ENCODE measurements around the gene ADAD1.

ADAD1 gene

GRCh38 chr4:122458625-122459024 is 79.8 kb downstream of the ADAD1 start:
- no peak overlapping the region for H3K27ac ChIP-seq (ENCODE audit: low read length)
- no peak overlapping the region for H3K9ac ChIP-seq (ENCODE audit: low read depth, low read length)
- no peaks in the 10 kb centered on the region for H3K36me3 ChIP-seq (ENCODE audit: insufficient read depth, low read depth, low read length)
- no peak overlapping the region for H3K4me3 ChIP-seq (ENCODE audit: low read length)
- no peaks in the 10 kb centered on the region for H3K27me3 ChIP-seq (ENCODE audit: insufficient read depth, low read length)
- no peaks in the 10 kb centered on the region for H3K9me3 ChIP-seq (ENCODE audit: insufficient read depth, low read depth, low read length)
- H3K4me1 ChIP-seq (ENCODE audit: insufficient read depth, low read length): no peaks in the 10 kb centered on the region

- no peak overlapping the region for H3K27ac ChIP-seq (ENCODE audit: low read length)
- H3K9ac ChIP-seq (ENCODE audit: low read depth, low read length): no peak overlapping the region
- H3K4me1 ChIP-seq (ENCODE audit: insufficient read depth, low read length): no peaks in the 10 kb centered on the region
- no peak overlapping the region for H3K4me3 ChIP-seq (ENCODE audit: low read length)
- no peaks in the 10 kb centered on the region for H3K36me3 ChIP-seq (ENCODE audit: insufficient read depth, low read depth, low read length)
- no peaks in the 10 kb centered on the region for H3K27me3 ChIP-seq (ENCODE audit: insufficient read depth, low read length)
- no peaks in the 10 kb centered on the region; the same call in 1 of the 2 replicates for H3K9me3 ChIP-seq (ENCODE audit: insufficient read depth, low read depth, low read length)
Measured at GRCh38 chr4:122469457-122469856, 90.6 kb downstream of the ADAD1 start.

GRCh38 chr4:122475233-122475632 is 96.4 kb downstream of the ADAD1 start:
- Histone ChIP-seq H3K36me3 (ENCODE audit: insufficient read depth, low read depth, low read length) (no peaks in the 10 kb centered on the region), H3K9me3 (ENCODE audit: insufficient read depth, low read depth, low read length) (no peaks in the 10 kb centered on the region), H3K4me3 (ENCODE audit: low read length) (no peak overlapping the region)

GRCh38 chr4:122476126-122476525 is 97.3 kb downstream of the ADAD1 start:
- H3K27me3 ChIP-seq (ENCODE audit: insufficient read depth, low read length): no peaks in the 10 kb centered on the region
- H3K36me3 ChIP-seq (ENCODE audit: insufficient read depth, low read depth, low read length): no peaks in the 10 kb centered on the region
- H3K9me3 ChIP-seq (ENCODE audit: insufficient read depth, low read depth, low read length): no peaks in the 10 kb centered on the region
- no peak overlapping the region for H3K4me3 ChIP-seq (ENCODE audit: low read length)
- H3K4me1 ChIP-seq (ENCODE audit: insufficient read depth, low read length): no peaks in the 10 kb centered on the region
- no peak overlapping the region for H3K27ac ChIP-seq (ENCODE audit: low read length)
- no peak overlapping the region for H3K9ac ChIP-seq (ENCODE audit: low read depth, low read length)

More at GRCh38 chr4:122475233-122475632, 96.4 kb downstream of the ADAD1 start:
- H3K4me1 ChIP-seq (ENCODE audit: insufficient read depth, low read length): no peaks in the 10 kb centered on the region
- H3K27me3 ChIP-seq (ENCODE audit: insufficient read depth, low read length): no peaks in the 10 kb centered on the region
- no peak overlapping the region for H3K9ac ChIP-seq (ENCODE audit: low read depth, low read length)
- H3K27ac ChIP-seq (ENCODE audit: low read length): no peak overlapping the region

GRCh38 chr4:122476745-122477144 is 97.9 kb downstream of the ADAD1 start:
- no peak overlapping the region for H3K27ac ChIP-seq (ENCODE audit: low read length)
- no peak overlapping the region for H3K9ac ChIP-seq (ENCODE audit: low read depth, low read length)
- H3K4me1 ChIP-seq (ENCODE audit: insufficient read depth, low read length): no peaks in the 10 kb centered on the region
- H3K4me3 ChIP-seq (ENCODE audit: low read length): no peak overlapping the region
- no peaks in the 10 kb centered on the region for H3K9me3 ChIP-seq (ENCODE audit: insufficient read depth, low read depth, low read length)
- H3K36me3 ChIP-seq (ENCODE audit: insufficient read depth, low read depth, low read length): no peaks in the 10 kb centered on the region
- no peaks in the 10 kb centered on the region for H3K27me3 ChIP-seq (ENCODE audit: insufficient read depth, low read length)

Measured in iPS-20b (cell line).